H9 (cell line): ENCODE data around the gene HOXA9. TPM values are rescaled to one million over a fixed set of nuclear protein-coding genes. Genes with fewer than 3 reads are reported as not detected.

Experiments
- DNase-seq: peaks from one replicate; pipeline ENCODE4 v3.0.0-alpha.2; 2017
- H2AFZ ChIP-seq: one replicate; pipeline ENCODE4 v1.6.1; 2013; ENCODE audit warnings: mild to moderate bottlenecking, low read length, control low read depth, moderate library complexity
- H2AK5ac ChIP-seq: 2 replicates; pipeline ENCODE4 v1.6.1; 2013; ENCODE audit warnings: low read length, control low read depth, mixed read lengths; ENCODE audit not compliant: insufficient read length
- H2BK120ac ChIP-seq: one replicate; pipeline ENCODE4 v1.6.1; 2013; ENCODE audit warnings: low read depth, mild to moderate bottlenecking, low read length, control low read depth, inconsistent platforms; ENCODE audit not compliant: poor library complexity, severe bottlenecking
- H2BK12ac ChIP-seq: 2 replicates; pipeline ENCODE4 v1.6.1; 2013; ENCODE audit warnings: low read length, control low read depth, mixed read lengths, low read depth; ENCODE audit not compliant: insufficient read length
- H2BK15ac ChIP-seq: 2 replicates; pipeline ENCODE4 v1.6.1; 2013; ENCODE audit warnings: low read depth, low read length, control low read depth
- H2BK20ac ChIP-seq: one replicate; pipeline ENCODE4 v1.6.1; 2013; ENCODE audit warnings: low read depth, mild to moderate bottlenecking, low read length, control low read depth, inconsistent platforms; ENCODE audit not compliant: poor library complexity, severe bottlenecking
- H2BK5ac ChIP-seq: 2 replicates; pipeline ENCODE4 v1.6.1; 2013; ENCODE audit warnings: low read length, control low read depth, mixed read lengths; ENCODE audit not compliant: insufficient read length
- H3K14ac ChIP-seq: 2 replicates; pipeline ENCODE4 v1.6.1; 2013; ENCODE audit warnings: low read length, control low read depth; ENCODE audit not compliant: insufficient read depth
- H3K18ac ChIP-seq: 2 replicates; pipeline ENCODE4 v1.6.1; 2013; ENCODE audit warnings: low read depth, mild to moderate bottlenecking, mixed read lengths, low read length, control low read depth; ENCODE audit not compliant: insufficient read length
- H3K23ac ChIP-seq: 2 replicates; pipeline ENCODE4 v1.6.1; 2013; ENCODE audit warnings: low read length, control low read depth, mixed read lengths, low read depth; ENCODE audit not compliant: insufficient read length
- H3K23me2 ChIP-seq: 2 replicates; pipeline ENCODE4 v1.6.1; 2013; ENCODE audit warnings: low read depth, mild to moderate bottlenecking, mixed read lengths, low read length, control low read depth; ENCODE audit not compliant: insufficient read length, poor library complexity, severe bottlenecking
- H3K27ac ChIP-seq: 2 replicates; pipeline ENCODE4 v1.5.1; 2013; ENCODE audit warnings: low read length, control low read depth, mixed read lengths, low read depth; ENCODE audit not compliant: insufficient read length
- H3K27me3 ChIP-seq: 2 replicates; pipeline ENCODE4 v1.6.1; 2013; ENCODE audit warnings: low read length, control low read depth, inconsistent platforms; ENCODE audit not compliant: insufficient read depth
- H3K4ac ChIP-seq: 2 replicates; pipeline ENCODE4 v1.6.1; 2013; ENCODE audit warnings: low read depth, mild to moderate bottlenecking, control low read depth, inconsistent platforms, low read length, moderate library complexity
- H3K4me1 ChIP-seq: 2 replicates; pipeline ENCODE4 v1.6.1; 2013; ENCODE audit warnings: low read length, control low read depth, inconsistent platforms; ENCODE audit not compliant: insufficient read depth
- H3K4me2 ChIP-seq: 2 replicates; pipeline ENCODE4 v1.6.1; 2013; ENCODE audit warnings: low read length, control low read depth, mixed read lengths; ENCODE audit not compliant: insufficient read length, insufficient read depth
- H3K56ac ChIP-seq: 2 replicates; pipeline ENCODE4 v1.6.1; 2013; ENCODE audit warnings: low read depth, mild to moderate bottlenecking, mixed read lengths, low read length, control low read depth; ENCODE audit not compliant: insufficient read length
- H3K79me1 ChIP-seq: 2 replicates; pipeline ENCODE4 v1.6.1; 2013; ENCODE audit warnings: low read depth, mild to moderate bottlenecking, moderate library complexity, low read length, control low read depth, inconsistent platforms; ENCODE audit not compliant: insufficient read depth, poor library complexity, severe bottlenecking
- H3K79me2 ChIP-seq: 2 replicates; pipeline ENCODE4 v1.6.1; 2013; ENCODE audit warnings: low read length, control low read depth, inconsistent platforms; ENCODE audit not compliant: insufficient read depth
- H3K9ac ChIP-seq: 2 replicates; pipeline ENCODE4 v1.6.1; 2013; ENCODE audit warnings: low read length, control low read depth, mixed read lengths; ENCODE audit not compliant: insufficient read length; ENCODE audit errors: extremely low read depth
- H3K9me3 ChIP-seq: one replicate; pipeline ENCODE4 v1.6.1; 2013; ENCODE audit warnings: low read depth, low read length, inconsistent platforms; ENCODE audit not compliant: control insufficient read depth
- H3T11ph ChIP-seq: one replicate; pipeline ENCODE4 v1.6.1; 2013; ENCODE audit warnings: mild to moderate bottlenecking, low read length, control low read depth, inconsistent platforms
- H4K20me1 ChIP-seq: one replicate; pipeline ENCODE4 v1.6.1; 2013; ENCODE audit not compliant: control insufficient read depth, insufficient read length, insufficient read depth
- H4K5ac ChIP-seq: 2 replicates; pipeline ENCODE4 v1.6.1; 2013; ENCODE audit warnings: low read depth, mild to moderate bottlenecking, mixed read lengths, low read length, control low read depth; ENCODE audit not compliant: insufficient read length
- H4K8ac ChIP-seq: replicated peaks from 2 replicates; pipeline ENCODE4 v1.6.1; 2013; ENCODE audit warnings: low read length, control low read depth, mixed read lengths, low read depth; ENCODE audit not compliant: insufficient read length
- H4K91ac ChIP-seq: 2 replicates; pipeline ENCODE4 v1.6.1; 2013; ENCODE audit warnings: low read depth, mild to moderate bottlenecking, moderate library complexity, mixed read lengths, low read length, control low read depth; ENCODE audit not compliant: insufficient read length
- H3K27ac Mint-ChIP-seq, 3 experiments: 2 replicates in 2 of 3; 3 replicates in 1 of 3; pipeline ENCODE4 v1.8.0; 2020 to 2021; ENCODE audit warnings: mixed read lengths in 3 of 3, mild to moderate bottlenecking in 1 of 3, moderate library complexity in 1 of 3
- H3K27me3 Mint-ChIP-seq: 2 replicates; pipeline ENCODE4 v1.8.0; 2021; ENCODE audit warnings: low read depth, mild to moderate bottlenecking, moderate library complexity, mixed read lengths
- H3K36me3 Mint-ChIP-seq, 3 experiments: 2 replicates in 2 of 3; 3 replicates in 1 of 3; pipeline ENCODE4 v1.8.0; 2020 to 2021; ENCODE audit warnings: low read depth in 3 of 3, mixed read lengths in 3 of 3; ENCODE audit not compliant: insufficient read depth in 1 of 3
- H3K4me1 Mint-ChIP-seq, 2 experiments: 2 replicates each; pipeline ENCODE4 v1.8.0; 2020; ENCODE audit warnings: mixed read lengths in 2 of 2
- H3K4me3 Mint-ChIP-seq, 2 experiments: 2 replicates in 1 of 2; 3 replicates in 1 of 2; pipeline ENCODE4 v1.8.0; 2020 to 2021; ENCODE audit warnings: mild to moderate bottlenecking in 2 of 2, mixed read lengths in 2 of 2, moderate library complexity in 1 of 2
- H3K9me3 Mint-ChIP-seq, 2 experiments: 2 replicates in 1 of 2; 3 replicates in 1 of 2; pipeline ENCODE4 v1.8.0; 2020; ENCODE audit warnings: mild to moderate bottlenecking in 2 of 2, mixed read lengths in 2 of 2, moderate library complexity in 1 of 2
- WGBS: extraction: QIAGEN DNeasy Blood & Tissue Kit; methylation state at CpG from one replicate; pipeline ENCODE4 v1.1.7; 2013; ENCODE audit warnings: missing lambda C conversion rate, low lambda C conversion rate, mixed read lengths; ENCODE audit not compliant: insufficient read length; ENCODE audit errors: extremely low coverage; 5-methylcytosine and 5-hydroxymethylcytosine counted together
- total RNA-seq: library from RNA; stranded (reverse); gene quantifications from 2 replicates; pipeline ENCODE4 v1.2.1, GENCODE V29; 2021
- TF ChIP-seq, protein P1 (sequence below): fragments of 200-600 bp; sonication (generic); conservative IDR thresholded peaks from 3 replicates; pipeline ENCODE4 v1.8.0; 2021; ENCODE audit warnings: antibody characterized with exemption, mild to moderate bottlenecking

The HOXA9 gene
- total RNA-seq, 1 experiment from 2014 or later: not detected

DNA sequence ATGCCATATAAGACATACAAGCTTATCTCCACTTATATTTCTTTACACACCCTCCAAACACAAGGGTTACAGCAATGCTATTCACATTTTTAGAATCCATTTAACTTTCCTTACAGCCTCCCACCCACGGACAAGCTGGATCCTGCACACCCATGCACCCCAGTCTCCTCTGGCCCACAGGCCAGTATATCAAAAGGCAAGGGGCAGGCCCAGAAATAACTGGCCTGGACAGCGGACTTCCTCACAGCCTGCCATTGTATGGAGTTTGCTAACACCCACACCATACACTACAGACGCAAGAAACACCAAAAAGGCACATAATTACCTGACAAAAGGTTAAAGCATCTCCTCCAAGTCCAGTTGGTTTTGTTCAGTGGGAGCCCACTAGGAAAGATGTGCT is 46.8 kb downstream of the HOXA9 start:
- WGBS: no CpG with 5 or more reads among the region's 3 CpGs
- DNase-seq: no peak
- Histone ChIP-seq H3K27ac (no peak overlapping the region), H3T11ph (no peak overlapping the region), H2AFZ (no peak overlapping the region), H4K20me1 (peaks cover 2% of the 10 kb centered on the region), H4K91ac (no peak overlapping the region), H3K4me2 (no peak overlapping the region), H4K8ac (no peak overlapping the region), H3K79me2 (no peaks in the 10 kb centered on the region), H3K23me2 (no peaks in the 10 kb centered on the region), H2BK20ac (no peak overlapping the region), H3K4me1 (no peaks in the 10 kb centered on the region), H3K27me3 (peaks cover 97% of the 10 kb centered on the region), H3K79me1 (no peaks in the 10 kb centered on the region), H2BK120ac (no peak overlapping the region), H2AK5ac (no peak overlapping the region), H2BK15ac (no peak overlapping the region), H4K5ac (no peak overlapping the region), H3K23ac (no peak overlapping the region), H3K56ac (no peak overlapping the region), H3K14ac (no peak overlapping the region), H3K4ac (no peak overlapping the region), H3K18ac (no peak overlapping the region), H3K9me3 (no peaks in the 10 kb centered on the region), H2BK12ac (no peak overlapping the region), H2BK5ac (no peak overlapping the region), H3K9ac (no peak overlapping the region)
- Mint-ChIP-seq H3K9me3 (peaks cover 1 to 7% of the 10 kb centered on the region in 2 experiments; a peak in 2 of 5 replicates), H3K27ac (no peak overlapping the region), H3K36me3 (peaks cover 0 to 5% (median 0%) of the 10 kb centered on the region in 3 experiments; a peak in 1 of 7 replicates), H3K27me3 (peaks cover 98% of the 10 kb centered on the region), H3K4me1 (peaks cover 0 to 10% of the 10 kb centered on the region in 2 experiments; a peak in 1 of 4 replicates), H3K4me3 (no peak overlapping the region)
- TF ChIP-seq, protein P1, sequence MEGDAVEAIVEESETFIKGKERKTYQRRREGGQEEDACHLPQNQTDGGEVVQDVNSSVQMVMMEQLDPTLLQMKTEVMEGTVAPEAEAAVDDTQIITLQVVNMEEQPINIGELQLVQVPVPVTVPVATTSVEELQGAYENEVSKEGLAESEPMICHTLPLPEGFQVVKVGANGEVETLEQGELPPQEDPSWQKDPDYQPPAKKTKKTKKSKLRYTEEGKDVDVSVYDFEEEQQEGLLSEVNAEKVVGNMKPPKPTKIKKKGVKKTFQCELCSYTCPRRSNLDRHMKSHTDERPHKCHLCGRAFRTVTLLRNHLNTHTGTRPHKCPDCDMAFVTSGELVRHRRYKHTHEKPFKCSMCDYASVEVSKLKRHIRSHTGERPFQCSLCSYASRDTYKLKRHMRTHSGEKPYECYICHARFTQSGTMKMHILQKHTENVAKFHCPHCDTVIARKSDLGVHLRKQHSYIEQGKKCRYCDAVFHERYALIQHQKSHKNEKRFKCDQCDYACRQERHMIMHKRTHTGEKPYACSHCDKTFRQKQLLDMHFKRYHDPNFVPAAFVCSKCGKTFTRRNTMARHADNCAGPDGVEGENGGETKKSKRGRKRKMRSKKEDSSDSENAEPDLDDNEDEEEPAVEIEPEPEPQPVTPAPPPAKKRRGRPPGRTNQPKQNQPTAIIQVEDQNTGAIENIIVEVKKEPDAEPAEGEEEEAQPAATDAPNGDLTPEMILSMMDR: no peak
